Hematopoietic multipotent progenitor cell treated with erythropoietin and hydrocortisone succinate and interleukin-3 and kit ligand, for 6 days (in vitro differentiated cells): ENCODE data around the gene CABP4.
"Not testable (repeated sequence)": the region's sequence is repeated elsewhere in the genome, so short reads cannot be mapped to it uniquely, and the experiment has no call there.

Source experiments
- DNase-seq: peaks from one replicate; pipeline ENCODE4 v3.0.0-alpha.2; 2015

CABP4 gene

DNA sequence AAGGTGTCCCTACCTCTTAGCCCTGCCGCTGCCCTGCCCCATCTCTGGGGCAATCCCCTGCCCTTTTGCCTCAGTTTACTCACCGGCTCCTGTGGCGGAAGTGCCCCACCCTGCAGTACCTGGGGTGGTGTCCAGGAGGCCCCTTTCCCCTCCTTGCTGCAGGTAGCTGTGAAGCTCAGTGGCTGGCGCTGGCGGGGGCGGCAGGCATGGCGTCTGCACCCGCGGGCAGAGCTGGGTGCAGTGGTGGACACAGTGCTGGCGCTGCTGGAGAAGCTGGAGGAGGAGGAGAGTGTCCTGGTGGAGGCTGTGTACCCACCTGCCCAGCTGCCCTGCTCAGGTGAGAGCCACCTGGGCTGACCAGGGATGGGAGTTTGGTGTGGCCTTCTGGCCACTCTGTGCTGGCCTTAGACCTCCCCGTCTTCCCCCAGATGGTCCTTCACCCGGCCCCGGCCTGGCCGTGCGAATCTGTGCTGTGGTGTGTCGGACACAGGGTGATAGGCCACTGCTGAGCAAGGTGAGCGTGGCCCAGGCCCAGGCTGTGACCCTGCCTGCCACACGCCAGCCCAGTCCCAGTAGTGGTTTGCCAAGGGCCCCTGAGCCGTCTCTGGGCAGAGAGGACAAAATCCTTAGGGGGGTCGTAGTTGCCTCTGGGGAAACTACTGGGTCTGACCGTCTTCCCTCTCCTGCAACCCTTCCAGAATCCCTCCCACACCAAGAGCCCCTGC, 35.7 kb upstream of the CABP4 start:
- no peak for DNase-seq

DNA sequence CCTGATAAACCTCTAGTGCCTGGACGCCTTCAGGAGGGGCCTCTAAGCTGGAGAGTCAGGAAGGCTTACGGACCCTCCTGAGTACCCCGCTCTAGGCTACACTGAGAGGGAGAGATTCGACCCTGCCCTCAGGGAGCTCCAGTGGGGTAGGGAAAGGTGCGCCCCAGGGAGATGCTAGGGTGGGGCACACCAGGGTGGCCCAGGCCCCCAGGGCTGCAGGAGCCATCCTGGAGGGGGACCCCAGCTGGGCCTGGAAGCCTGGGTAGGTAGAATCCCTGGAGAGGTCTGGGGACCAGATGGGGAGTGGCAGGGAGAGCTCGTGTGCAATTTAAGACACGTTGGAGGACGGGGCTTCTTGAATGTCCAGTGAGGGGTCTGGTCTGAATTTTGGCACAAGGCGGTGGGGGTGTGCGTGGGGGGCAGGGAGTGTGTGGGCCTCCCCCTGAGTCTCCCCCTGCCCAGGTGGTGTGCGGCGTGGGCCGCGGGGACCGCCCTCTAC, 35.0 kb upstream of the CABP4 start:
- DNase-seq, result no peak

- peak; percentile 96 for DNase-seq
Observed at GRCh38 chr11:67420646-67421429, 34.3 kb upstream of the CABP4 start.

GRCh38 chr11:67421430-67422031, 33.6 kb upstream of the CABP4 start:
- DNase-seq, result no peak

- DNase-seq, result no peak
Observed at GRCh38 chr11:67422891-67423290, 32.3 kb upstream of the CABP4 start.

- no peak for DNase-seq
Observed at GRCh38 chr11:67423466-67423865, 31.7 kb upstream of the CABP4 start.

GRCh38 chr11:67423891-67424613, 31.1 kb upstream of the CABP4 start:
- no peak for DNase-seq

DNA sequence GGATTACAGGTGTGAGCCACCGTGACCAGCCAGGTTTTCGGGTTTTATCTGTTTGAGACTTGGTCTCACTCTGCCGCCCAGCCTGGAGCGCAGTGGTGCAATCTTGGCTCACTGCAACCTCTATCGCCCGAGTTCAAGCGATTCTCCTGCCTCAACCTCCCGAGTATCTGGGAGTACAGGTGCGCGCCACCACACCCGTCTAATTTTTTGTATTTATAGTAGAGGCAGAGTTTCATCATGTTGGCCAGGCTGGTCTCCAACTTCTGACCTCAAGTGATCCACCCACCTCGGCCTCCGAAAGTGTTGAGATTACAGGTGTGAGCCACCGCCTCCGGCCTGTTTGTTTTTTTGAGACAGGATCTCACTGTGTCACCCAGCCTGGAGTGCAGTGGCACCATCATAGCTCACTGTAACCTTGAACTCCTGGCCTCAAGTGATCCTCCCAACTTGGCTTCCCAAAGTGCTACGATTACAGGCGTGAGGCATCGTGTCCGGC, 27.7 kb upstream of the CABP4 start:
- DNase-seq, result not testable (repeated sequence)

GRCh38 chr11:67428052-67429001, 26.8 kb upstream of the CABP4 start, which contains the start of gene RPS6KB2:
Gene RPS6KB2, plus strand, starts transcription at chr11:67428494. Its CDS starts 52 bp downstream, at chr11:67428546.
- peak; percentile 98 for DNase-seq

- DNase-seq, result no peak
Observed at GRCh38 chr11:67429038-67429668, 26.0 kb upstream of the CABP4 start.

GRCh38 chr11:67429722-67430121, 25.4 kb upstream of the CABP4 start:
- no peak for DNase-seq

DNA sequence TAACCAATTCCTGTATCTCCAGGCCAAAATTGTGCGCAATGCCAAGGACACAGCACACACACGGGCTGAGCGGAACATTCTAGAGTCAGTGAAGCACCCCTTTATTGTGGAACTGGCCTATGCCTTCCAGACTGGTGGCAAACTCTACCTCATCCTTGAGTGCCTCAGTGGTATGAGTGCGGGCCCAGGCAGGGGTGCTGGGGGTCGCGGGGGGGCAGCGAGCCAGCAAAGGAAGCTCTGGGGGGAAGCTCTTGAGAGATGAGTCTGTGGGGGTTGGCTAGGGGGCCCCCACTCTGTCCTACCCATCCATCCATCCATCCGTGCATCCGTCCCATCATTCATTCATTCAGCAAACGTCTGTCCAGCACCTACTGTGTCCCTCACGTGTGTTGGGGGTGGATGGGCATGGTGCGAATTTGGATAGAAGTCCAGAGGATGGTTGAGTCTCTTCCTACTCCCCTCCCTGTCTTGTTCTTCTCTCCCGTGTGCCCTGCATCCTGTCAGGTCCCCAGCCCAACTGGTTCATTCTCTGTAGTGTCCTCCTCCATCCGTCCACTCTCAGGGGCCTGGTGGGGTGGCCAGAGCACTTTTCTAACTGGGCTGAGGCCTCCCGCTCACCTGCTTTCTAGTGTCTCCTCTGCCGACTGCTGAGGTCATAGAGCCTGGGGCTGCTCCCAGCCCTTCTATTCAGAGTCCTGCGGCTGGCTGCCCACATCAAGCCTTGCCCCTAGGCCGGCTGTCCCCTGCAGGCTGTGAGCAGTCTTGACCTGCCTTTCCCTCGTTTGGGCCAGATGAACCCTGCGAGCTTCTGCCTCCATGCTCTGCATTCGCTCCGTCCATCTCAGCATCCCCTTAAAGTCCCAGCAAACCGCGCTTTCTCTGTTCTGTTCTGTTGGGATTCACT, 23.6 kb upstream of the CABP4 start:
- no peak for DNase-seq

- no peak for DNase-seq
Observed at GRCh38 chr11:67432655-67433349, 22.4 kb upstream of the CABP4 start.

DNA sequence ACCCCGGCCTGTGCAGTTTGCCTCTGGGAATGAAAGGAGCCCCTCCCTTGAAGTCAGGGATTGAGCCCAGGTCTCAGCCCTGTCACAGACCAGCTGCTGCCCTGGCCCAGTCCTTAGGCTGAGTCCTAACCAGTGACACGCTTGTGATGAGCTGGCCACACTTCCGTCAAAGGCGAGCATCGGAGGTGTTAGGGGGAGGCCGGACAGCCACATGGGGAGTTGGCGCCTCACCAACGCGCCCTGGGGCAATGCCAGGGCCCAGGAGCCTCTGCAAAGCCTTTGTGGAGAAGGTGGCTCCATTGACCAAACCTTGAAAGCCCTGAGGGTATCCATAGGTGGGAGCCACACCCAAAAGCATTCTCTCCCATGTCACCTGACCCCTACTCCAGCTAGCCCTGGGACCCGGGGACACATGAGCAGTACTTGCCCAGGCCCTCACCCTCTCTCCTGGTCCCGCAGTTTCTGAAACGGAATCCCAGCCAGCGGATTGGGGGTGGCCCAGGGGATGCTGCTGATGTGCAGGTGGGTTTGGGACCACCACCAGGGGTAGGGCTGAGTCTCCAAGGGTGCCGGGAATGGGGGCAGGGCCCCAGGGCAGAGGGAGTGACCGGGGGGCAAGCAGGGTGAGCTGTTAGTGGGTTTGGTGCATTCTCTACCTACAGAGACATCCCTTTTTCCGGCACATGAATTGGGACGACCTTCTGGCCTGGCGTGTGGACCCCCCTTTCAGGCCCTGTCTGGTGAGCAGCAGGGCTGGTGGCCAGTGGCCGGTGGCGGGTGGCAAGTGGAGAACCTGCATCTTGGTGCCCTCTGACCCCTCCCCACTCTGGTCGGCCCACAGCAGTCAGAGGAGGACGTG, 21.4 kb upstream of the CABP4 start:
- no peak for DNase-seq

- no peak for DNase-seq
Observed at GRCh38 chr11:67434395-67434881, 20.7 kb upstream of the CABP4 start.

GRCh38 chr11:67435031-67435726, 20.0 kb upstream of the CABP4 start:
- DNase-seq, result peak; percentile 53

GRCh38 chr11:67435727-67436458, 19.3 kb upstream of the CABP4 start:
- DNase-seq, result no peak
